Loucy (cell line): ENCODE data around the gene SPTLC1.
A peak's percentile ranks its signal among the peaks of the same experiment; 100 is the strongest.

Experiments
- H2AFZ ChIP-seq: fragments of 200-600 bp; sonication (generic); 2 replicates; pipeline ENCODE4 v1.6.0; 2016; ENCODE audit warnings: antibody characterized with exemption, mild to moderate bottlenecking, low read length, moderate library complexity
- H3F3A ChIP-seq: fragments of 200-600 bp; 2 replicates; pipeline ENCODE4 v1.6.0; 2016; ENCODE audit warnings: antibody characterized with exemption, low read depth, mild to moderate bottlenecking
- H3K27me3 ChIP-seq: fragments of 200-600 bp; sonication (generic); 2 replicates; pipeline ENCODE4 v1.6.1; 2014; ENCODE audit warnings: low read length, mild to moderate bottlenecking; ENCODE audit not compliant: insufficient read depth, poor library complexity, severe bottlenecking
- H3K36me3 ChIP-seq: fragments of 200-600 bp; sonication (generic); 2 replicates; pipeline ENCODE4 v1.6.1; 2016; ENCODE audit warnings: low read length; ENCODE audit not compliant: insufficient read depth
- H3K4me1 ChIP-seq: fragments of 200-600 bp; sonication (generic); 2 replicates; pipeline ENCODE4 v1.5.1; 2014; ENCODE audit warnings: low read length, mild to moderate bottlenecking; ENCODE audit not compliant: insufficient read depth, poor library complexity, severe bottlenecking
- H3K4me2 ChIP-seq: fragments of 200-600 bp; sonication (generic); 2 replicates; pipeline ENCODE4 v1.6.0; 2014; ENCODE audit warnings: antibody characterized with exemption, low read length, low read depth, mild to moderate bottlenecking; ENCODE audit not compliant: poor library complexity, severe bottlenecking
- H3K4me3 ChIP-seq: fragments of 200-600 bp; sonication (generic); 2 replicates; pipeline ENCODE4 v1.5.1; 2014; ENCODE audit warnings: low read length, mild to moderate bottlenecking, mixed read lengths; ENCODE audit not compliant: poor library complexity, severe bottlenecking
- H3K79me2 ChIP-seq: fragments of 200-600 bp; sonication (generic); 2 replicates; pipeline ENCODE4 v1.6.1; 2014; ENCODE audit warnings: low read length; ENCODE audit not compliant: insufficient read depth
- H3K9ac ChIP-seq: fragments of 200-600 bp; sonication (generic); 2 replicates; pipeline ENCODE4 v1.6.0; 2014; ENCODE audit warnings: mild to moderate bottlenecking, low read depth, low read length, moderate library complexity; ENCODE audit not compliant: poor library complexity, severe bottlenecking
- H3K9me2 ChIP-seq: fragments of 200-600 bp; sonication (generic); replicated peaks from 2 replicates; pipeline ENCODE4 v1.6.1; 2016; ENCODE audit warnings: low read depth, low read length, mixed read lengths
- H3K9me3 ChIP-seq: fragments of 200-600 bp; sonication (generic); 2 replicates; pipeline ENCODE4 v1.6.1; 2014; ENCODE audit warnings: mild to moderate bottlenecking, antibody characterized with exemption, low read length, low read depth; ENCODE audit not compliant: insufficient read depth
- H4K20me1 ChIP-seq: fragments of 200-600 bp; sonication (generic); 2 replicates; pipeline ENCODE4 v1.6.0; 2014; ENCODE audit warnings: antibody characterized with exemption, low read length, mild to moderate bottlenecking; ENCODE audit not compliant: insufficient read depth, poor library complexity, severe bottlenecking
- CTCF ChIP-seq: fragments of 200-600 bp; sonication (generic); conservative IDR thresholded peaks from 2 replicates; pipeline ENCODE4 v1.5.1; 2014; ENCODE audit warnings: mild to moderate bottlenecking, antibody characterized with exemption, low read length
- EZH2phosphoT487 ChIP-seq: fragments of 200-600 bp; IDR thresholded peaks from 2 replicates; pipeline ENCODE4 v1.6.1; 2018; ENCODE audit warnings: antibody characterized with exemption, mild to moderate bottlenecking, moderate library complexity, borderline replicate concordance

The SPTLC1 gene

GRCh38 chr9:92115071-92115858 is at the start of gene SPTLC1:
Gene SPTLC1 (minus strand): TSS chr9:92115413. CDS start chr9:92115370, 43 bp downstream.
- peaks cover 49% of the 10 kb centered on the region for H3K79me2 ChIP-seq
- H3K9me3 ChIP-seq, result no peaks in the 10 kb centered on the region
- H3K27me3 ChIP-seq, result no peaks in the 10 kb centered on the region
- TF ChIP-seq EZH2phosphoT487, result no peak
- no peak for TF ChIP-seq CTCF
- H4K20me1 ChIP-seq, result peaks cover 5% of the 10 kb centered on the region
- no peaks in the 10 kb centered on the region for H3K9me2 ChIP-seq
- peak within 1 kb of the TSS; percentile 81 for H3K9ac ChIP-seq
- H3K4me2 ChIP-seq, result peak within 1 kb of the TSS; percentile 84
- H3K4me3 ChIP-seq, result peak within 1 kb of the TSS; percentile 94
- H3F3A ChIP-seq, result no peaks in the 10 kb centered on the region
- H2AFZ ChIP-seq, result peak within 1 kb of the TSS; percentile 94
- H3K36me3 ChIP-seq, result no peaks in the 10 kb centered on the region
- H3K4me1 ChIP-seq, result peaks cover 25% of the 10 kb centered on the region

- Histone ChIP-seq H3K9me2 (no peaks in the 10 kb centered on the region), H3K79me2 (no peaks in the 10 kb centered on the region), H3K36me3 (no peaks in the 10 kb centered on the region), H3K4me3 (no peak overlapping the region), H3K4me2 (no peak overlapping the region), H3K9ac (no peak overlapping the region), H3K4me1 (no peaks in the 10 kb centered on the region), H3F3A (no peaks in the 10 kb centered on the region), H3K9me3 (peaks cover 3% of the 10 kb centered on the region; the same call in 1 of the 2 replicates), H2AFZ (no peak overlapping the region), H4K20me1 (no peaks in the 10 kb centered on the region), H3K27me3 (no peaks in the 10 kb centered on the region)
- TF ChIP-seq EZH2phosphoT487 (no peak), CTCF (no peak)
These were observed 49.8 kb upstream of the SPTLC1 start for GRCh38 chr9:92164975-92165374.

GRCh38 chr9:92164490-92164889 is 49.3 kb upstream of the SPTLC1 start:
- H3K4me2 ChIP-seq, result no peak overlapping the region
- no peak overlapping the region for H3K4me3 ChIP-seq
- no peak overlapping the region for H3K9ac ChIP-seq
- H3K79me2 ChIP-seq, result no peaks in the 10 kb centered on the region
- H3K36me3 ChIP-seq, result no peaks in the 10 kb centered on the region
- no peaks in the 10 kb centered on the region for H3F3A ChIP-seq
- no peaks in the 10 kb centered on the region for H4K20me1 ChIP-seq
- H3K4me1 ChIP-seq, result no peaks in the 10 kb centered on the region
- no peaks in the 10 kb centered on the region for H3K9me2 ChIP-seq
- TF ChIP-seq EZH2phosphoT487 (no peak), CTCF (no peak)
- no peak overlapping the region for H2AFZ ChIP-seq
- peaks cover 3% of the 10 kb centered on the region; the same call in 1 of the 2 replicates for H3K9me3 ChIP-seq
- H3K27me3 ChIP-seq, result no peaks in the 10 kb centered on the region
